Urinary bladder (tissue), 4 donors: ENCODE results near the gene HIPK3. TPM values are rescaled to one million over a fixed set of nuclear protein-coding genes. Genes with fewer than 3 reads are reported as not detected.
"Not testable (repeated sequence)": the region's sequence is repeated elsewhere in the genome, so short reads cannot be mapped to it uniquely, and the experiment has no call there.

Source experiments
- DNase-seq: peaks from one replicate; pipeline ENCODE4 v3.0.0-alpha.2; 2015; ENCODE audit errors: extremely low spot score
- H3K27ac ChIP-seq: one replicate; pipeline ENCODE4 v1.5.1; 2013; ENCODE audit warnings: low read depth, mild to moderate bottlenecking, moderate library complexity
- H3K36me3 ChIP-seq: one replicate; pipeline ENCODE4 v1.6.1; 2013; ENCODE audit warnings: mild to moderate bottlenecking, moderate library complexity; ENCODE audit not compliant: insufficient read depth
- H3K4me1 ChIP-seq: one replicate; pipeline ENCODE4 v1.6.1; 2013; ENCODE audit warnings: mild to moderate bottlenecking, moderate library complexity; ENCODE audit not compliant: insufficient read depth
- H3K4me3 ChIP-seq: one replicate; pipeline ENCODE4 v1.5.1; 2013; ENCODE audit warnings: low read depth, low read length
- WGBS: extraction: QIAGEN DNeasy Blood & Tissue Kit; methylation state at CpG from one replicate; pipeline ENCODE4 v1.1.7; 2013; 5-methylcytosine and 5-hydroxymethylcytosine counted together
- polyA plus RNA-seq: library from polyadenylated mRNA; stranded (reverse); fragments of 200-250 nt; gene quantifications from one replicate; pipeline ENCODE4 v1.2.3, GENCODE V29; 2013
- total RNA-seq: library from RNA; depleted of rRNA; stranded (reverse); fragments of >200 nt; gene quantifications from one replicate; pipeline ENCODE4 v1.2.3, GENCODE V29; 2014
- donor health status: healthy with polysubstance abuse.
- donor health status: healthy.

HIPK3 gene
- total RNA-seq (242 TPM), polyA plus RNA-seq (44.0 TPM)

GRCh38 chr11:33257160-33257896, at the start of gene HIPK3:
Gene HIPK3 (plus strand): TSS chr11:33257381.
- DNase-seq = peak; percentile 29
- Histone ChIP-seq H3K4me3 (peak within 1 kb of the TSS; percentile 76), H3K36me3 (no peaks in the 10 kb centered on the region), H3K27ac (peak within 1 kb of the TSS; percentile 100), H3K4me1 (no peaks in the 10 kb centered on the region)
- whole genome bisulfite sequencing = under 1% methylated on average over 85 of the region's 85 CpGs

GRCh38 chr11:33207408-33207985, 49.7 kb upstream of the HIPK3 start:
- no peak for DNase-seq
- WGBS = 31% methylated on average over 4 of the region's 4 CpGs
- Histone ChIP-seq H3K36me3 (no peaks in the 10 kb centered on the region), H3K4me1 (no peaks in the 10 kb centered on the region), H3K27ac (no peak overlapping the region), H3K4me3 (no peak overlapping the region)

GRCh38 chr11:33208150-33208549, 49.0 kb upstream of the HIPK3 start:
- WGBS = 86% methylated on average over 1 of the region's 1 CpG
- H3K36me3 ChIP-seq = no peaks in the 10 kb centered on the region
- H3K27ac ChIP-seq = no peak overlapping the region
- DNase-seq = no peak
- no peaks in the 10 kb centered on the region for H3K4me1 ChIP-seq
- H3K4me3 ChIP-seq = no peak overlapping the region

GRCh38 chr11:33211153-33211552, 46.0 kb upstream of the HIPK3 start:
- 79% methylated on average over 3 of the region's 3 CpGs for WGBS
- Histone ChIP-seq H3K27ac (no peak overlapping the region), H3K36me3 (no peaks in the 10 kb centered on the region), H3K4me1 (no peaks in the 10 kb centered on the region), H3K4me3 (no peak overlapping the region)
- no peak for DNase-seq

- Histone ChIP-seq H3K36me3 (no peaks in the 10 kb centered on the region), H3K4me1 (no peaks in the 10 kb centered on the region), H3K27ac (no peak overlapping the region), H3K4me3 (no peak overlapping the region)
- WGBS = 75% methylated on average over 5 of the region's 5 CpGs
- no peak for DNase-seq
Observed at GRCh38 chr11:33211580-33211979, 45.6 kb upstream of the HIPK3 start.

- no peaks in the 10 kb centered on the region for H3K4me1 ChIP-seq
- H3K27ac ChIP-seq = no peak overlapping the region
- DNase-seq = no peak
- H3K36me3 ChIP-seq = no peaks in the 10 kb centered on the region
- H3K4me3 ChIP-seq = no peak overlapping the region
Observed at GRCh38 chr11:33214187-33214586, 43.0 kb upstream of the HIPK3 start.

GRCh38 chr11:33214767-33215166, 42.4 kb upstream of the HIPK3 start:
- no peaks in the 10 kb centered on the region for H3K4me1 ChIP-seq
- H3K4me3 ChIP-seq = no peak overlapping the region
- no peak for DNase-seq
- no peak overlapping the region for H3K27ac ChIP-seq
- WGBS = 67% methylated on average over 2 of the region's 2 CpGs
- H3K36me3 ChIP-seq = no peaks in the 10 kb centered on the region

- not testable (repeated sequence) for H3K4me3 ChIP-seq, H3K27ac ChIP-seq, H3K36me3 ChIP-seq, H3K4me1 ChIP-seq, DNase-seq
- WGBS = 70% methylated on average over 2 of the region's 2 CpGs
Observed at GRCh38 chr11:33216676-33217075, 40.5 kb upstream of the HIPK3 start.

DNA sequence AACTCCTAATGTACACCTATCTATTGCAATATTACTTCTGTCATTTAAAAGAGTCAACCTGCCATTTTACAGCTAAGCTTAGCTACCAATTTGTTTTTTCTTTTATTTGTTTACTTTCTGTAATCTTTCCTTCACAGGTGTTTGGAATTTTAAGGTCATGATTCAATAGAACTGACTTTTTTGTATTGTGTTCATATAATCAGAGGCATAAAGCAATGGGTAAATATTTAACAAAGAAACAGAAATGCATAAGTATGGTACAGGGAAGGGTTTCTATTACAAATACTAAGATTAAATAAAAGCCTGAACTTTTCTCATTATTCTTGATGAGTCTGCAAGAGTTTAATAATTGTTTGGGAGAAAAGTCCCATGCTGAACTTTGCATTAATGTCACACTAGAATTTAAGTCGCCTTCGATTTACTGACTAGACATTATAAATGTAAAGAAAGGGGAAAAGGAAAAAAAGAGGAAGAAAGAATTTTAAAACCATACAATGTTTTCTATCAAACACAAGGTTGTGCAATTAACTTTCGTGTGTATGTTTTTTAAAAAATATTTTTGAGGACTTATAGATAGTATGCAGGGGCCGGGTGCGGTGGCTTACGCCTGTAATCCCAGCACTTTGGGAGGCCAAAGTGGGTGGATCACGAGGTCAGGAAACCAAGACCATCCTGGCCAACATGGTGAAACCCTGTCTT, 35.0 kb upstream of the HIPK3 start:
- Histone ChIP-seq H3K4me3 (no peak overlapping the region), H3K27ac (no peak overlapping the region), H3K4me1 (no peaks in the 10 kb centered on the region), H3K36me3 (no peaks in the 10 kb centered on the region)
- no peak for DNase-seq
- WGBS = 87% methylated on average over 7 of the region's 7 CpGs

GRCh38 chr11:33225371-33225770, 31.8 kb upstream of the HIPK3 start:
- no peak overlapping the region for H3K27ac ChIP-seq
- no peaks in the 10 kb centered on the region for H3K36me3 ChIP-seq
- DNase-seq = no peak
- H3K4me1 ChIP-seq = no peaks in the 10 kb centered on the region
- no peak overlapping the region for H3K4me3 ChIP-seq

DNA sequence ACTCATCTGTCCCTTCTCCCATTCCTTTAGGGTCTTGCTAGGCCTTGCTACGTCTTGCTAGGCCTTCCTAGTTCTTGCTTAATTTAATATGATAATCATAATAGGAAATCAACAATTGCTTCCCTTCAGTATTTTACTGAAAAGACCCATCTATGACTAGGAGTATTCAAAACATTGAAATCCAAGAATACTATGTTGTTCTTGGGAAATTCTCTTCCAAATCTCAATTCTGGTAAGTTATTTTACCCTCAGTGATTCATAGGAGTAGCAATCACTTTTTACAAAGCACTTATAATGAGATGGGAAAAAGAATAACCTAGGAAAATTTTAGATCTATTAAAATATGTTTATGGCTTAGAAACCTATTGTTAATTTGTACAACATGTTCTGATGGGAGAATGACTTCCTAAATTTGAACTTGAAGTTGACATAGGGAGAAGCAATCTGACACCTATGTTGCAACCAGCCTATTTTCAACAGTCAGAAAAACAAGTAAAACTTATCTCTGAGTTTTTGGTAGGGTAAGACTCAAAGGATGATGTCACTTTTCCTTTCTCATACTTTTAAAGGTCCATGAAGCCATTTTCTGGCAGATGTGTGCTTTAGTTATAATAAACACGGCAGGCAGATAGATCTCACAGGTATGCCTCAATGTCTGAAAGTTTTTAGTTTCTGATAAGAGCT, 29.5 kb upstream of the HIPK3 start:
- no peaks in the 10 kb centered on the region for H3K36me3 ChIP-seq
- 65% methylated on average over 2 of the region's 2 CpGs for WGBS
- no peaks in the 10 kb centered on the region for H3K4me1 ChIP-seq
- no peak overlapping the region for H3K27ac ChIP-seq
- no peak overlapping the region for H3K4me3 ChIP-seq
- no peak for DNase-seq

DNA sequence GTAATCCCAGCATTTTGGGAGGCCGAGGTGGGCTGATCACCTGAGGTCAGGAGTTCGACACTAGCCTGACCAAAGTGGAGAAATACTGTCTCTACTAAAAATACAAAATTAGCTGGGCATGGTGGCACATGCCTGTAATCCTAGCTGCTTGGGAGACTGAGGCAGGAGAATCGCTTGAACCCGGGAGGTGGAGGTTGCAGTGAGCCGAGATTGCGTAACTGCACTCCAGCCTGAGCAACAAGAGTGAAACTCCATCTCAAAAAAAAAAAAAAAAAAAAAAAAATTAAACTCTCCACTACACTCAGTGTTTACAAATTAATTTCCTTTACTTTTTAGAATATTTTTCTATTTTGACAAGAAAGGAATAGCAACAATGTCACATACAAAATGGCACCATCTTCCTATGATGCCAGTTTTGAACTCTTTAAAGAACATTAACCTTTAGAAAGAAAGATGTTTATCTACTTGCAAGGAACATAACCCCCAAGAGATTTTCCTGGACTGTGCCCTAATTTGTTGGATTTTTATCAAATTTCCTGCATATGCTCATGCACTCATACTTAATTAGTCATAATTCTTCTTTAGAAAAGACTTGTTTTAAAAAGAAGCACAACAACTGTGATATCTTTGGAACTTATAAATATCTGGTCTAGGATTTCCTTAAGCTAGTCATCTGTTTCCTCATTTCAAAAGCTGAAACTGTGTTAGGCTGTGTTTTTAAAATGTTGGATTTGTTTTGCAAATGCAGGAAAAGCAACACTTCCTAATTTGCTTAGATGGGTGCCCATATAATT, 22.6 kb upstream of the HIPK3 start:
- H3K4me3 ChIP-seq = no peak overlapping the region
- 92% methylated on average over 6 of the region's 6 CpGs for WGBS
- H3K36me3 ChIP-seq = no peaks in the 10 kb centered on the region
- no peak overlapping the region for H3K27ac ChIP-seq
- H3K4me1 ChIP-seq = no peaks in the 10 kb centered on the region
- DNase-seq = no peak

- H3K4me1 ChIP-seq = no peaks in the 10 kb centered on the region
- no peak overlapping the region for H3K27ac ChIP-seq
- H3K4me3 ChIP-seq = no peak overlapping the region
- DNase-seq = no peak
- no peaks in the 10 kb centered on the region for H3K36me3 ChIP-seq
- 46% methylated on average over 6 of the region's 6 CpGs for WGBS
Observed at GRCh38 chr11:33237039-33237597, 20.1 kb upstream of the HIPK3 start.
